HG03039 (cell line): ENCODE data around the gene LIPC.

ENCODE experiments used
- ATAC-seq: cut with Tn5 transposase; IDR thresholded peaks from one replicate; pipeline ENCODE4 v1.9.1; 2021; ENCODE audit warnings: mild to moderate bottlenecking, moderate library complexity; ENCODE audit not compliant: unreplicated experiment

The LIPC gene

GRCh38 chr15:58453931-58454793 lies 22.4 kb downstream of the LIPC start:
- peak; percentile 53 for ATAC-seq

- ATAC-seq = no peak
Measured at GRCh38 chr15:58454950-58455401, 23.2 kb downstream of the LIPC start.

GRCh38 chr15:58457466-58457965 lies 25.7 kb downstream of the LIPC start:
- ATAC-seq = peak; percentile 50

DNA sequence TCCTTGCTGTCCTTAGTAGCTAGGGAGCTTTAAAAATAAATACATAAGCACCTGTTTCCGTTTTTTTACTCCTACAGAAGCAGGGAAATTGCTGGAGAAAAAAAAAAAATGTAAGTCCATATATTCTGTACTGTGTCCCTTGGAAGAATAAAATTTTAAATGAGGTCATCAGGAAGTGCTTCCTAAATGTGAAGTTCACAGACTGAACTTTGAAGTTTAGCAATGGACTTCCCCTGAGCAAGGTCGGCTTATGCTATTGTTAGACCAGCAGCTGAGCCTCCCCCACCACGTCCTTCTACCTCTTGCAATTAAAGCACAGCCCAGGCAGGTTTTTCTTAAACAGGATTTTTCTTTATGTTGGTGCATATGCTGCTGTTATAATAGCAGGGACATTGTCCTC lies 26.3 kb downstream of the LIPC start:
- ATAC-seq = no peak

DNA sequence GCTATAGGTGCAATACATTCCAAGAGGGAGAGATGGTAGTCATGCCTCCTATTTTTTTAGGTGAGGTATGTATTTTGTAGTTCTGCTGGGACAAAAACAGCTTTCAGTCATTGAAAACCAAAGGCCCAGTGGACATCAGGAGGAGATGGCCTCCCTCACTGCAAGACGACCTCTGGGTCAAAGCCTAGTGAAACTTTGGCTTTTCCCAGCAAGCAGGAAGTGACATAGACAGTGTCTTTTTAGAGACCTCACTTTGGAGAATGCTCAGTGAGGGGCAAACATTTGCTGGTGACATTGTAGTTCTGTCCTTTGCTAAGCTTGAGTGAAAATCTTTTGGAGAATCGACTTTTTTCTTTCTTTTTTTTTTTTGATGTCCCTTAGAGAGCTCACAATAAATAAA lies 27.3 kb downstream of the LIPC start:
- no peak for ATAC-seq

DNA sequence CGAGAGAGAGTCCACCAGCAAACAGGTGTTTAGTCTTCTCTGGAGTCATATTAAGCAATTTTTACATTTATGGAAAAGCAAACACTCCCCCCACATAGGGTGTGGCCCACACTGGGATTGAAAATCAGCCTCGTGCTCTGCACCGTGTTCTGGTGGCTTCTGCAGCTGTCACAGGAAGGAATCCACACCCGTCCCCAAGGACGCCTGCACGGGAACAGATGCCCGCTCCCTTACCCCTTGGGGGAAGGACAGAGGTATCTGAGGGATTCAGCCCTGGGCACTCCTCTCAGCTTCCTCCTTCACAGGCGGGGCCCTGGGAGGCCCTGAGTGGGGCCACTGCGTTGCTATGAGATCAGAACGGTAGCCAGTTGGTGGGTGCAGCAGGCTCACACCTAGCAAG lies 27.8 kb downstream of the LIPC start:
- ATAC-seq = no peak

- ATAC-seq = no peak
Measured at GRCh38 chr15:58460116-58460790, 28.5 kb downstream of the LIPC start.

- no peak for ATAC-seq
Measured at GRCh38 chr15:58460872-58461271, 29.1 kb downstream of the LIPC start.

DNA sequence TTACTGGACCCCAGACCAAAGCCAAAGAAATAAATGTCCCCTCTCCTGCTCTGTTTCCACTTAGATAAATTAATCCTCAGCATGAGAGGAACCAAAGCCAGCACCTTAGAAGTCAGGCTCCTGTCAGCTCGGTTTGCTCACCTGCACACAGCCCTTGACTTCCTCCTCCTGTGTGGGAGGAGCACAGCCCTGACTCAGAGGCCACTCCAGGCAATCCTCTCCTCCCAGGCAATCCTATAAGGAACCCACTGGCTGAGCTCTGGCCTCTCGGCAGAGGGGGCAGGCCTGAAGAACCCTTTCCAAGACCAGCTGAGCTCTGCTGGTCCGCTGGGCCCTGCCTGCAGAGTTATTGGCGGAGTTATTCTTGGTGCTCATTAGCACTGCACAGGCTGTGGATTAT lies 30.8 kb downstream of the LIPC start:
- ATAC-seq = no peak

DNA sequence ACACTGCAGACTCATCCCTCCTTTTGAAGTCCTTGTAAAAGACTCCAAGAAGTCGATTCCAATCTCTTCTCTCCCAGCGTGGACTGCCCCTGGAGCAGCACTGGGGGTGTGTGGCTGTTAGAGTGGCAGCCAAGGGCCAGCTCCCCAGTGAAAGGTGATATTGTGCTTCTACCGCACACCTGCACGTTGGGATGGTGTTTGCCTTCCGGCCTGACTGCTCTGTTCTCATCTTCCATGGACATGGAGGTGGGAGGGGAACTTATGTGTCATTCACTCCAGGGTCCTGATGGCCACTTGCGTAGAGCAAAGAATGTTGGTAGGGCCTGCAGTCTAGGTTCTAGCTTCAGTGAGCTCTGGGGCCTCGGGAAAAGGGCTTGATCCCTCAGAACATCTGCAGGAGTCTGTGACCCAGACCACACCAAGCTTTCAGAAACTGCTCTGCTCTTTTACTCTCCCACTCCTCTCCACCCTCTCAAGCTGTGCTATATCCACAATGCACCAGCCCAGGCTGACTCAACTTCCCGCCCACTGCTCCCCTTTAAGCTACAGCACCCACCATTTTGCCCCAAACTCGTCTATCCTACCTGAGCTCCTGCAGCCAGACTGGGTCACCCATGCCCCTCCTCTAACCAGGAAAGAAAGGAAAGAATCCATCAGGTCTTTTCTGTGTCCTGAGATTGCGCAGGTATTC lies 31.3 kb downstream of the LIPC start:
- ATAC-seq = no peak

DNA sequence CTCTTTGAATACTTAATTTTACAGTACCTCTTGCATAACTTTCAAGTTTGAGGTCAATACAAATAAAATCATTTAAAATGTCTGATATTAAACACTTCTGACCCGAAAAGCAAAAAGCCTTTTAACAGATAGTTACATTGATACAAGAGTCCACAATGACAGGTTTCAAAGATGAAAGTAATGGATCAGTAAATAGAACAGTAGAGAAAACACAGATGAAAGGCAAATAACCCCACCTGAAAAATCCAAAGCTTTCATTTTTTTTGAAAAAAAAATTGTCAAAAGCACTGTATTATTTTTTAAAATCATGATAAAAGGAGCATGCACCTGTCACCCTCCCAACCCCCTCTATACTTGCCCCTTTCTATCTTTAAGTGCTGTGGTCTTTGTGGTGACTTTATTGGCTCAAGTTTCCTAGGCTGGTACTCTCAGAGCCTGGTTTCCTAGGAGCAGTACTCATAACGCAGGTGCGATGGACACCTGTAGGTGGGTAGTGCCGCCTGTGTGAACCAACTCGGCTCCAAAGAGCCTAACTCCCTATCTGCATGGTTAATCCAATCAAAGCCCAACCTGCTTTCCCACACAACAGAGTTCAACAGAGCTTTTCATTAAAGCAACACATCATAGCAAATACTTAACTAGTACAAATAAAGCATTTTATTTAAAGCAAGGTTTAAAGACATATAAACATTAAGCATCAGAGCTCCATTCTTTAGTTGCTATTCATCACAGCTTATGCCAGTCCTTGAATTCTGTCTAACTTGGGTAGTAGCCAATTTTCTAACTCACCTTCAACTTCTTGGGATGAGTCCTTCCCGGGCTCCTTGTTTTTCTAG lies 32.2 kb downstream of the LIPC start:
- no peak for ATAC-seq

DNA sequence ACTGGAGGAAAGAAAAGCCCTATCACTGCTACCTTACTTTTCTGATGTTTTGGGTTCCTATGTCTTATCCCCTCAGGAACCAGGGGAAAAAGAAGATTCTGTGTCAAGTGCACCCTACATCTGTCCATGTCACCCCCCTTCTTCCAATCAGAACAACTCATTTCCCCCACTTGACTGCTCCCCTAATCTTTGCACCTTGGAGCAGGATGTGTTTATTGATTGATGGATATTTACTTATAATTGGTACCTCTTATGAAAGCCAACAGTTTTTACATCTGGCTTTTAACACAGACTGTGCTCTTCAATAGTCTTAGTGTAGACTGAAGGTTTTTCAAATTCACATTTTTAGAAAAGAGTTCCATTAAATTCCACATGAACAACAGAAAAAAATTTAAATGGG lies 33.3 kb downstream of the LIPC start:
- ATAC-seq = no peak

DNA sequence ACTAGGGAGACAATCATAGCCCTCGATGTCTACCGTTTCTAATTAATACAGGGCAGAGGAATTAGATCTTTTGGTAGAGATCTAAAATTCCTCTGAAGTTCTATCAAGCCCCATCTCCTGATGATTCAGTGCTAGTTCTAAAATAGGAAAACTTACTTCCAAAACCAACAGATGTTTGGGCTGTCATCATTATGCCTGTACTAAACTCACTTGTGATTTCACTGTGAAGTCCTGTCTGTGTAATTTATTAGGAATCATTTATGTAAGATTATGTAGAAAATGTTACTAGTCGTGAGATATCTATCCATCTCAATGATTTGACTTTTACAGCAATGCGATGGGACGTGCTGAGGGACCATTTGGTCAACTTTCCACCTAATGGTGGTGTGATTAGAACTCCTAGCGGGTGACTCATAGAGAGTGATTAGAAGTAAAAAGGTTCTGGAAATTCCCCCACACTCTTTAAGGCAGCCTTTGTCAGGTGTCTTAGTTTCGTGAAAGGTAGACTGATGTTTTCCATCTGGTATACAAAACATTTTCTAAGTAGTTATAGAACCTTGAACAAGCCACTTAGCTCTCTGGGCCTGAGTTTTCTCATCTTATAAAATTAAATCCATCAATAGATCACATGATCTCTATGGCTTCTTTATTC lies 34.2 kb downstream of the LIPC start:
- ATAC-seq = no peak

GRCh38 chr15:58466566-58466965 lies 34.8 kb downstream of the LIPC start:
- no peak for ATAC-seq

- no peak for ATAC-seq
Measured at GRCh38 chr15:58467121-58467721, 35.4 kb downstream of the LIPC start.

- no peak for ATAC-seq
Measured at GRCh38 chr15:58467722-58468423, 36.1 kb downstream of the LIPC start.

DNA sequence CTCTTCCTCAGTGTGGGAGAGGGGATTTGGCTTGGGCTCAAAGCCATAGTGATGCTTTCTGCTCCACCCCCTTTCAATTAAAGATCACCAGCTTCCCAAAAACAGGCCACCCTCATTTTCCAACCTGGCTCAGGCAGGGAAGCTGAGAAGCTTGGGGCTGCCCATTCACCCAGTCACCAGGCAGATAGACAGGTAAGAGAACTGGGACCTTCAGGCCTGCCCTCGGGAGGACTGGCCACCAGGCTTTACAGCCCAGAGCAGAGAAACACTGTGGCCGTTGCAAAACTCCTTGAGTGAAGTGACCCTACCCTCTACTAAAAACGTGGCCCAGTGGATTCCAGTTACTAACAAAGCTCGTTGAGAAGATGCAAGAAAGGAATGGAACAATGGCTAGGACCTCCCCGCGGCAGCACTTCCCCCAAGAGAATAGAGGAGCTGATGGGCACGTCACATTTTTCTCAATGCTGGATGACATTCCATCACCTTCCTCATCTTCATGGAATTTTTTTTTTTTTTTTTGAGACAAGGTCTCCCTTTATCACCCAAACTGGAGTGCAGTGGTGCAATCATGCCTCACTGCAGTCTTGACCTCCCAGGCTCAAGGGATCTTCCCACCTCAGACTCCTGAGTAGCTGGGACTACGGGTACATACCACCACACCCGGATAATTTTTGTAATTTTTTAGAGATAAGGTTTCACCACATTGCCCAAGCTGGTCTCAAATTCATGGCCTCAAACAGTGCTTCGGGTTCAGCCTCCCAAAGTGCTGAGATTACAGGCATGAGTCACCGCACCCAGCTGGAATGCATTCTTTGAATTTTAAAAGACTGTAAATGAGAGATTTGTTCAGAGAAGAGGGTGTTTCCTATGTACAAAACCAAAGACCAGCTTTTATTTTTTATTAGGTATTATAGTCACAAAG lies 37.9 kb downstream of the LIPC start:
- no peak for ATAC-seq

- no peak for ATAC-seq
Measured at GRCh38 chr15:58471348-58471747, 39.6 kb downstream of the LIPC start.
